DND-41 (cell line): ENCODE results near the gene ATP1A2.

ENCODE experiments used
- ATAC-seq: fragments of 200-7000 bp; cut with Tn5 transposase; 3 replicates; pipeline ENCODE4 v1.9.1; 2021; ENCODE audit warnings: low read depth; ENCODE audit not compliant: insufficient read depth
- DNase-seq: peaks from one replicate; pipeline ENCODE4 v3.0.0-alpha.2; 2020
- H2AFZ ChIP-seq: 2 replicates; pipeline ENCODE4 v1.6.0; 2012; ENCODE audit warnings: low read depth, low read length
- H3K27ac ChIP-seq: 2 replicates; pipeline ENCODE4 v1.5.1; 2012; ENCODE audit warnings: low read length, inconsistent platforms
- H3K27me3 ChIP-seq: fragments of 200-600 bp; sonication (generic); 2 replicates; pipeline ENCODE4 v1.6.0; 2012; ENCODE audit warnings: low read length, mild to moderate bottlenecking, inconsistent platforms; ENCODE audit not compliant: insufficient read depth, poor library complexity
- H3K36me3 ChIP-seq: 2 replicates; pipeline ENCODE4 v1.5.1; 2012; ENCODE audit warnings: low read length, inconsistent platforms; ENCODE audit not compliant: insufficient read depth
- H3K4me1 ChIP-seq: 2 replicates; pipeline ENCODE4 v1.5.1; 2012; ENCODE audit warnings: mild to moderate bottlenecking, low read length; ENCODE audit not compliant: insufficient read depth
- H3K4me2 ChIP-seq: 2 replicates; pipeline ENCODE4 v1.6.0; 2012; ENCODE audit warnings: mild to moderate bottlenecking, moderate library complexity, low read length, inconsistent platforms; ENCODE audit not compliant: insufficient read depth
- H3K4me3 ChIP-seq, 2 experiments: fragments of 200-600 bp in 1 of 2; shearing (Covaris generic) in 1 of 2; 2 replicates each; pipeline ENCODE4 v1.5.1; 2012 to 2016; ENCODE audit warnings: inconsistent platforms in 2 of 2, low read length in 2 of 2, mild to moderate bottlenecking in 2 of 2, low read depth in 1 of 2, moderate library complexity in 1 of 2
- H3K79me2 ChIP-seq: 2 replicates; pipeline ENCODE4 v1.6.0; 2012; ENCODE audit warnings: low read length, inconsistent platforms; ENCODE audit not compliant: insufficient read depth
- H3K9ac ChIP-seq: 2 replicates; pipeline ENCODE4 v1.6.0; 2012; ENCODE audit warnings: low read depth, mild to moderate bottlenecking, inconsistent platforms, low read length, moderate library complexity
- H3K9me3 ChIP-seq: 2 replicates; pipeline ENCODE4 v1.5.1; 2012; ENCODE audit warnings: low read length, moderate library complexity, mild to moderate bottlenecking, inconsistent platforms; ENCODE audit not compliant: insufficient read depth, severe bottlenecking
- H4K20me1 ChIP-seq: 2 replicates; pipeline ENCODE4 v1.6.0; 2012; ENCODE audit warnings: low read length; ENCODE audit not compliant: insufficient read depth
- CTCF ChIP-seq: IDR thresholded peaks from 2 replicates; pipeline ENCODE4 v1.5.1; 2012; ENCODE audit warnings: borderline replicate concordance, low read length, moderate library complexity, mild to moderate bottlenecking; ENCODE audit not compliant: poor library complexity, severe bottlenecking; ENCODE audit errors: extremely low read depth
- EZH2 ChIP-seq: IDR thresholded peaks from 3 replicates; pipeline ENCODE4 v1.6.1; 2012; ENCODE audit warnings: borderline replicate concordance, low read depth, mild to moderate bottlenecking, moderate library complexity, low read length, inconsistent platforms; ENCODE audit not compliant: severe bottlenecking

The ATP1A2 gene

GRCh38 chr1:160131803-160132565 lies 16.4 kb downstream of the ATP1A2 start:
- H3K27me3 ChIP-seq = peaks cover 17% of the 10 kb centered on the region
- TF ChIP-seq EZH2 (no peak), CTCF (no peak)
- H3K36me3 ChIP-seq = no peaks in the 10 kb centered on the region
- no peak overlapping the region for H3K4me2 ChIP-seq
- no peak overlapping the region for H3K4me3 ChIP-seq
- DNase-seq (no peak), ATAC-seq (no peak)
- H3K4me1 ChIP-seq = no peaks in the 10 kb centered on the region
- H4K20me1 ChIP-seq = no peaks in the 10 kb centered on the region
- no peak overlapping the region for H2AFZ ChIP-seq
- H3K9ac ChIP-seq = no peak overlapping the region
- no peaks in the 10 kb centered on the region for H3K79me2 ChIP-seq
- H3K27ac ChIP-seq = no peak overlapping the region
- no peaks in the 10 kb centered on the region for H3K9me3 ChIP-seq

GRCh38 chr1:160133990-160134770 lies 18.6 kb downstream of the ATP1A2 start:
- Histone ChIP-seq H3K4me2 (no peak overlapping the region), H3K27me3 (peaks cover 15% of the 10 kb centered on the region), H3K4me1 (no peaks in the 10 kb centered on the region), H3K27ac (no peak overlapping the region), H3K9me3 (no peaks in the 10 kb centered on the region), H3K9ac (no peak overlapping the region), H4K20me1 (no peaks in the 10 kb centered on the region), H3K79me2 (no peaks in the 10 kb centered on the region), H2AFZ (no peak overlapping the region), H3K36me3 (no peaks in the 10 kb centered on the region), H3K4me3 (no peak overlapping the region)
- ATAC-seq = no peak
- DNase-seq = no peak
- no peak for TF ChIP-seq EZH2
- no peak for TF ChIP-seq CTCF

- no peak for ATAC-seq
Measured at GRCh38 chr1:160134791-160135572, 19.4 kb downstream of the ATP1A2 start.

More at GRCh38 chr1:160134791-160135572, 19.4 kb downstream of the ATP1A2 start:
- Histone ChIP-seq H4K20me1 (no peaks in the 10 kb centered on the region), H3K9me3 (no peaks in the 10 kb centered on the region), H2AFZ (no peak overlapping the region), H3K9ac (no peak overlapping the region), H3K79me2 (no peaks in the 10 kb centered on the region), H3K4me2 (no peak overlapping the region), H3K27ac (no peak overlapping the region), H3K27me3 (peaks cover 17% of the 10 kb centered on the region), H3K4me1 (no peaks in the 10 kb centered on the region), H3K36me3 (no peaks in the 10 kb centered on the region), H3K4me3 (no peak overlapping the region)
- no peak for TF ChIP-seq EZH2
- TF ChIP-seq CTCF = no peak
- no peak for DNase-seq
